Measurements from ENCODE around the gene AHRR.

DNA sequence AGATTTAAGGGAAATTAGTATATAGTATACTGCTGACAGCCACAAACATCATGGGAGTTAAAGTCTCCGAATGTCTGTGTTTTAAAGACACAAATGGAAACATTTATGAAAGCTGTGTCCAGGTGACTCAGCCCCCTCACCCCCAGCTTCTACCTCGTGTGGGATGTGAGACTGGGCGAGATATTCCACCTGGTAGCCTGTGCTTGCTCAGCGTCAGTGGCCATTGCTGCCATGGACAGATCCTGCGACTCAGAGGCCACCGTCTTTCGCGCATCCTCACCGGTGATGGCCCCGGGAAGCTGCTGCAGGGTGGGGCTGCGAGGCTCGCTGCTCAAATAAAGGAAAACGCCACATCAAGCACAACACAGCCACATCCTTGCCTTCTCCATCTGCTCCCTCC, 90.2 kb downstream of the AHRR start:
- TF ChIP-seq, protein P1, sequence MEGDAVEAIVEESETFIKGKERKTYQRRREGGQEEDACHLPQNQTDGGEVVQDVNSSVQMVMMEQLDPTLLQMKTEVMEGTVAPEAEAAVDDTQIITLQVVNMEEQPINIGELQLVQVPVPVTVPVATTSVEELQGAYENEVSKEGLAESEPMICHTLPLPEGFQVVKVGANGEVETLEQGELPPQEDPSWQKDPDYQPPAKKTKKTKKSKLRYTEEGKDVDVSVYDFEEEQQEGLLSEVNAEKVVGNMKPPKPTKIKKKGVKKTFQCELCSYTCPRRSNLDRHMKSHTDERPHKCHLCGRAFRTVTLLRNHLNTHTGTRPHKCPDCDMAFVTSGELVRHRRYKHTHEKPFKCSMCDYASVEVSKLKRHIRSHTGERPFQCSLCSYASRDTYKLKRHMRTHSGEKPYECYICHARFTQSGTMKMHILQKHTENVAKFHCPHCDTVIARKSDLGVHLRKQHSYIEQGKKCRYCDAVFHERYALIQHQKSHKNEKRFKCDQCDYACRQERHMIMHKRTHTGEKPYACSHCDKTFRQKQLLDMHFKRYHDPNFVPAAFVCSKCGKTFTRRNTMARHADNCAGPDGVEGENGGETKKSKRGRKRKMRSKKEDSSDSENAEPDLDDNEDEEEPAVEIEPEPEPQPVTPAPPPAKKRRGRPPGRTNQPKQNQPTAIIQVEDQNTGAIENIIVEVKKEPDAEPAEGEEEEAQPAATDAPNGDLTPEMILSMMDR (IDR thresholded peaks at IDR 0.05; ENCODE audit: insufficient read depth, low read depth, low read length), result no peak
- TF ChIP-seq EZH2 (IDR thresholded peaks at IDR 0.05; ENCODE audit: insufficient read depth, low read length), result no peak
